HG02840 (cell line): ENCODE measurements around the gene TNS1.

Source experiments
- ATAC-seq: cut with Tn5 transposase; IDR thresholded peaks from one replicate; pipeline ENCODE4 v1.9.1; 2021; ENCODE audit warnings: mild to moderate bottlenecking, moderate library complexity, moderate number of reproducible peaks; ENCODE audit not compliant: unreplicated experiment, low FRiP score

The TNS1 gene

GRCh38 chr2:217966423-217967070 lies 36.2 kb downstream of the TNS1 start:
- no peak for ATAC-seq

- no peak for ATAC-seq
Measured at GRCh38 chr2:217964275-217965161, 38.3 kb downstream of the TNS1 start.

GRCh38 chr2:217960351-217960750 lies 42.4 kb downstream of the TNS1 start:
- no peak for ATAC-seq

GRCh38 chr2:217959723-217960122 lies 43.1 kb downstream of the TNS1 start:
- ATAC-seq: no peak

GRCh38 chr2:217958884-217959225 lies 43.9 kb downstream of the TNS1 start:
- no peak for ATAC-seq

- no peak for ATAC-seq
Measured at GRCh38 chr2:217958206-217958883, 44.5 kb downstream of the TNS1 start.

GRCh38 chr2:217956586-217957457 lies 46.0 kb downstream of the TNS1 start:
- ATAC-seq: no peak

- no peak for ATAC-seq
Measured at GRCh38 chr2:217955881-217956493, 46.8 kb downstream of the TNS1 start.

- no peak for ATAC-seq
Measured at GRCh38 chr2:217954971-217955740, 47.6 kb downstream of the TNS1 start.

GRCh38 chr2:217954469-217954868 lies 48.3 kb downstream of the TNS1 start:
- no peak for ATAC-seq

- no peak for ATAC-seq
Measured at GRCh38 chr2:217954051-217954450, 48.7 kb downstream of the TNS1 start.

- no peak for ATAC-seq
Measured at GRCh38 chr2:217953531-217953932, 49.3 kb downstream of the TNS1 start.

- ATAC-seq: no peak
Measured at GRCh38 chr2:217953011-217953481, 49.7 kb downstream of the TNS1 start.

- ATAC-seq: no peak
Measured at GRCh38 chr2:217952409-217952808, 50.4 kb downstream of the TNS1 start.

- ATAC-seq: no peak
Measured at GRCh38 chr2:217951521-217952247, 51.1 kb downstream of the TNS1 start.

GRCh38 chr2:217951091-217951490 lies 51.7 kb downstream of the TNS1 start:
- ATAC-seq: no peak

GRCh38 chr2:217950401-217950871 lies 52.4 kb downstream of the TNS1 start:
- ATAC-seq: no peak

- no peak for ATAC-seq
Measured at GRCh38 chr2:217949447-217949846, 53.3 kb downstream of the TNS1 start.
